ENCODE results near the gene PPP1R9A.

Gene PPP1R9A

GRCh38 chr7:95209788-95210187 is 302.4 kb downstream of the PPP1R9A start:
- TF ChIP-seq ZFX (IDR thresholded peaks at IDR 0.05; ENCODE audit: borderline replicate concordance) (no peak), CTCF (IDR thresholded peaks at IDR 0.05) (no peak)
- H3K27ac ChIP-seq = no peak overlapping the region

- H3K27ac ChIP-seq = no peak overlapping the region
- TF ChIP-seq CTCF (IDR thresholded peaks at IDR 0.05) (no peak), ZFX (IDR thresholded peaks at IDR 0.05; ENCODE audit: borderline replicate concordance) (no peak)
Observed at GRCh38 chr7:95213148-95213547, 305.8 kb downstream of the PPP1R9A start.

GRCh38 chr7:95213809-95214492 is 306.6 kb downstream of the PPP1R9A start:
- TF ChIP-seq CTCF (IDR thresholded peaks at IDR 0.05) = no peak
- no peak overlapping the region for H3K27ac ChIP-seq

GRCh38 chr7:95219721-95220120 is 312.3 kb downstream of the PPP1R9A start:
- TF ChIP-seq CTCF (IDR thresholded peaks at IDR 0.05) (no peak), ZFX (IDR thresholded peaks at IDR 0.05; ENCODE audit: borderline replicate concordance) (no peak)
- H3K27ac ChIP-seq = no peak overlapping the region

GRCh38 chr7:95220328-95220727 is 312.9 kb downstream of the PPP1R9A start:
- TF ChIP-seq CTCF (IDR thresholded peaks at IDR 0.05) (no peak), ZFX (IDR thresholded peaks at IDR 0.05; ENCODE audit: borderline replicate concordance) (no peak)

GRCh38 chr7:95225301-95225700 is 317.9 kb downstream of the PPP1R9A start:
- TF ChIP-seq ZFX (IDR thresholded peaks at IDR 0.05; ENCODE audit: borderline replicate concordance) (no peak), CTCF (IDR thresholded peaks at IDR 0.05) (no peak)
- no peak overlapping the region for H3K27ac ChIP-seq

More at GRCh38 chr7:95220328-95220727, 312.9 kb downstream of the PPP1R9A start:
- no peak overlapping the region for H3K27ac ChIP-seq

- H3K27ac ChIP-seq = no peak overlapping the region
- no peak for TF ChIP-seq CTCF (IDR thresholded peaks at IDR 0.05)
- no peak for TF ChIP-seq ZFX (IDR thresholded peaks at IDR 0.05; ENCODE audit: borderline replicate concordance)
Observed at GRCh38 chr7:95229301-95229700, 321.9 kb downstream of the PPP1R9A start.
